ENCODE data around the gene MLEC. TPM values are rescaled to one million over a fixed set of nuclear protein-coding genes. Genes with fewer than 3 reads are reported as not detected.

The MLEC gene
- total RNA-seq, 1 donor from 2014 or later, result 167 TPM

DNA sequence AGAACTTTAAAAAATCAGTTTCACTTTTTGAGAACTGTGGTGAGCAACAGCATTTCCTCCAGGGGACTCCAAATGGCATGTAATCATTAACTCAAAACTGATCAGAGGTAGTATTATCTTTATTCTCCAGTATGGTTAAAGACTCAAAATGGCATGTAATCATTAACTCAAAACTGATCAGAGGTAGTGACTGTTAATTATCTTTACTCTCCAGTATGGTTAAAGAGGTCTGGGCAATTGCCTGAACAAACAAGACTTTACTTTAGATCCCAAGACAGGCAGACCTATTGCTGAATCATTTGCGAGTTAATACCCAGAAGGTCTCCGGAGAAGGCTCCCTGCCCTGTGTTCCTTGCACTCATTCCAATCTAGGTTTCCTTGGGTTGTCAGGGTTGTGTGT, 32.1 kb downstream of the MLEC start:
- H3K4me1 Mint-ChIP-seq, result peaks cover under 1% of the 10 kb centered on the region
- DNase-seq (ENCODE audit: low read depth, low spot score), result no peak
- no peaks in the 10 kb centered on the region for H3K9me3 Mint-ChIP-seq
- no peak for TF ChIP-seq CTCF (conservative IDR thresholded peaks at IDR 0.05)
- no peak overlapping the region for H3K27ac Mint-ChIP-seq (ENCODE audit: unreplicated experiment)
- peaks cover 17% of the 10 kb centered on the region for H3K36me3 Mint-ChIP-seq (ENCODE audit: low read depth)
- no peak overlapping the region for H3K4me3 Mint-ChIP-seq
- H3K27me3 Mint-ChIP-seq (ENCODE audit: low read depth), result no peaks in the 10 kb centered on the region

GRCh38 chr12:120719496-120720233, 32.7 kb downstream of the MLEC start:
- H3K27me3 Mint-ChIP-seq (ENCODE audit: low read depth), result no peaks in the 10 kb centered on the region
- no peak for DNase-seq (ENCODE audit: low read depth, low spot score)
- no peak for TF ChIP-seq CTCF (conservative IDR thresholded peaks at IDR 0.05)
- H3K36me3 Mint-ChIP-seq (ENCODE audit: low read depth), result peaks cover 17% of the 10 kb centered on the region
- no peak overlapping the region for H3K27ac Mint-ChIP-seq (ENCODE audit: unreplicated experiment)
- H3K4me3 Mint-ChIP-seq, result no peak overlapping the region
- peaks cover 3% of the 10 kb centered on the region for H3K4me1 Mint-ChIP-seq
- H3K9me3 Mint-ChIP-seq, result no peaks in the 10 kb centered on the region

GRCh38 chr12:120720234-120720986, 33.5 kb downstream of the MLEC start:
- H3K4me3 Mint-ChIP-seq, result no peak overlapping the region
- DNase-seq (ENCODE audit: low read depth, low spot score), result no peak
- H3K4me1 Mint-ChIP-seq, result peaks cover 11% of the 10 kb centered on the region
- H3K9me3 Mint-ChIP-seq, result no peaks in the 10 kb centered on the region
- H3K36me3 Mint-ChIP-seq (ENCODE audit: low read depth), result peaks cover 17% of the 10 kb centered on the region
- H3K27me3 Mint-ChIP-seq (ENCODE audit: low read depth), result no peaks in the 10 kb centered on the region
- peak overlapping the region; percentile 19 for H3K27ac Mint-ChIP-seq (ENCODE audit: unreplicated experiment)
- no peak for TF ChIP-seq CTCF (conservative IDR thresholded peaks at IDR 0.05)

DNA sequence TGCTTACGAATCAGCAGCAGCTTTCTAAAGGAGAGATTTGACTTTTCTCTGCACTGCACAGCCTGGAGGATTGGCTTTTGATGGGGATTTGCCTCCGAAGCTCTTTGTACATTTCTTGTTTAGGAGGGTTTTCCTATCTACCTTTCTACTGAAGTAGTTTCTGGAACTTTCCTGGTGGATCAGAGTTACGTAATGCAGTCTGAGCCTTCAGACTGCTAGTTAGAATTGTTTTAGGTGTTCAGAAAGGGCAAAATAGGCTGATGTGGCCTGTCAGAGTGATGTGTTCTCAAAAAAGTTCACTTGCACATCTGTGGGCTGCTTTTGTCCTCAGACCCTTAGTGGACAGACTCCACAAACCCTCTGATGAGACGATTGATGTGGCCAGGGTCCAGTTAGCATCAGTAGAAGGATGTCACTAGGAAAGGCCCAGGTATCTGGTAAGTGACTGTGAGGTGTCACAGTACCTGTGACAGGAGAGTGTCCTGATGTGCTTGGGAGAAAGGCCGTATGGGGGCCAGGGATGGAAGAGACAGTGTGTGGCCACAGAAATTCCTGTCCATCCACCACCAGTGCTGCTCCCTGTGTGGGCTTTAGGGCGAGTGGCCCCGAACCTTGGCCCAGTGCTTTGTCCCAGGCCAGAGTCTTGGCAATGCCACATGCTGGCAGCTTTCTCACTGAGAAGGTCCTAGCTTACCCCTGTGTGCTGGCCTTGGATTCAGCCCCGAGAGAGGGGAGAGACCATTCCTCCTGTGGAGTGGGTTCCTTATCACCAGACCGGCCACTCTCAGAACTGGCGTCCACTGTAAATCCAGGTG, 34.2 kb downstream of the MLEC start:
- no peak for DNase-seq (ENCODE audit: low read depth, low spot score)
- no peak for TF ChIP-seq CTCF (conservative IDR thresholded peaks at IDR 0.05)
- Mint-ChIP-seq H3K27ac (ENCODE audit: unreplicated experiment) (peak overlapping the region; percentile 19), H3K27me3 (ENCODE audit: low read depth) (no peaks in the 10 kb centered on the region), H3K4me1 (peaks cover 15% of the 10 kb centered on the region), H3K36me3 (ENCODE audit: low read depth) (peaks cover 17% of the 10 kb centered on the region), H3K9me3 (no peaks in the 10 kb centered on the region), H3K4me3 (no peak overlapping the region)

- peaks cover 18% of the 10 kb centered on the region for H3K4me1 Mint-ChIP-seq
- H3K36me3 Mint-ChIP-seq (ENCODE audit: low read depth), result peaks cover 11% of the 10 kb centered on the region
- no peak for DNase-seq (ENCODE audit: low read depth, low spot score)
- H3K9me3 Mint-ChIP-seq, result no peaks in the 10 kb centered on the region
- no peak for TF ChIP-seq CTCF (conservative IDR thresholded peaks at IDR 0.05)
- no peaks in the 10 kb centered on the region for H3K27me3 Mint-ChIP-seq (ENCODE audit: low read depth)
- no peak overlapping the region for H3K4me3 Mint-ChIP-seq
- no peak overlapping the region for H3K27ac Mint-ChIP-seq (ENCODE audit: unreplicated experiment)
Measured at GRCh38 chr12:120721866-120722265, 34.9 kb downstream of the MLEC start.
